ENCODE data around the gene RING1. TPM values are rescaled to one million over a fixed set of nuclear protein-coding genes. Genes with fewer than 3 reads are reported as not detected.

The RING1 gene
- total and polyA plus RNA-seq, 8 donors = 37.4 to 70.6 (median 55.4) TPM

GRCh38 chr6:33192671-33193602 is 15.4 kb upstream of the RING1 start:
- Histone ChIP-seq H3K9me3 (no peaks in the 10 kb centered on the region), H3K4me1 (peaks cover 14 to 28% of the 10 kb centered on the region in 2 donors), H3K27me3 (peaks cover 24 to 50% of the 10 kb centered on the region in 2 donors), H3K4me3 (peak overlapping the region; percentile 7 to 11), H3K36me3 (peaks cover 0 to 39% of the 10 kb centered on the region in 2 donors), H3K27ac (no peak overlapping the region)
- DNase-seq = peak in 2 of 4 donors; percentile 26 to 79
- TF ChIP-seq, protein P1, sequence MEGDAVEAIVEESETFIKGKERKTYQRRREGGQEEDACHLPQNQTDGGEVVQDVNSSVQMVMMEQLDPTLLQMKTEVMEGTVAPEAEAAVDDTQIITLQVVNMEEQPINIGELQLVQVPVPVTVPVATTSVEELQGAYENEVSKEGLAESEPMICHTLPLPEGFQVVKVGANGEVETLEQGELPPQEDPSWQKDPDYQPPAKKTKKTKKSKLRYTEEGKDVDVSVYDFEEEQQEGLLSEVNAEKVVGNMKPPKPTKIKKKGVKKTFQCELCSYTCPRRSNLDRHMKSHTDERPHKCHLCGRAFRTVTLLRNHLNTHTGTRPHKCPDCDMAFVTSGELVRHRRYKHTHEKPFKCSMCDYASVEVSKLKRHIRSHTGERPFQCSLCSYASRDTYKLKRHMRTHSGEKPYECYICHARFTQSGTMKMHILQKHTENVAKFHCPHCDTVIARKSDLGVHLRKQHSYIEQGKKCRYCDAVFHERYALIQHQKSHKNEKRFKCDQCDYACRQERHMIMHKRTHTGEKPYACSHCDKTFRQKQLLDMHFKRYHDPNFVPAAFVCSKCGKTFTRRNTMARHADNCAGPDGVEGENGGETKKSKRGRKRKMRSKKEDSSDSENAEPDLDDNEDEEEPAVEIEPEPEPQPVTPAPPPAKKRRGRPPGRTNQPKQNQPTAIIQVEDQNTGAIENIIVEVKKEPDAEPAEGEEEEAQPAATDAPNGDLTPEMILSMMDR (IDR thresholded peaks at IDR 0.05) = no peak
- intact Hi-C loops (cut with DNase I) = no loop called here
- ATAC-seq = peak; percentile 10

GRCh38 chr6:33193619-33194018 is 14.7 kb upstream of the RING1 start:
- Histone ChIP-seq H3K9me3 (no peaks in the 10 kb centered on the region), H3K4me3 (no peak overlapping the region), H3K36me3 (peaks cover 0 to 39% of the 10 kb centered on the region in 2 donors), H3K27ac (no peak overlapping the region), H3K27me3 (peaks cover 24 to 50% of the 10 kb centered on the region in 2 donors), H3K4me1 (peaks cover 20 to 35% of the 10 kb centered on the region in 2 donors)
- DNase-seq (peak in 1 of 4 donors; percentile 41), ATAC-seq (no peak)
- intact Hi-C loops (cut with DNase I) = no loop called here
- TF ChIP-seq, protein P1 (IDR thresholded peaks at IDR 0.05) = no peak

- Histone ChIP-seq H3K9me3 (no peaks in the 10 kb centered on the region), H3K4me3 (no peak overlapping the region), H3K36me3 (peaks cover 0 to 39% of the 10 kb centered on the region in 2 donors), H3K27me3 (peaks cover 24 to 41% of the 10 kb centered on the region in 2 donors), H3K27ac (no peak overlapping the region), H3K4me1 (peaks cover 27 to 44% of the 10 kb centered on the region in 2 donors)
- intact Hi-C loops (cut with DNase I) = no loop called here
- DNase-seq (no peak), ATAC-seq (no peak)
- TF ChIP-seq, protein P1 (IDR thresholded peaks at IDR 0.05) = no peak
Observed at GRCh38 chr6:33194431-33194979, 13.8 kb upstream of the RING1 start.

GRCh38 chr6:33195304-33196165 is 12.8 kb upstream of the RING1 start:
- Histone ChIP-seq H3K36me3 (peaks cover 0 to 39% of the 10 kb centered on the region in 2 donors), H3K27ac (no peak overlapping the region), H3K4me1 (peaks cover 27 to 46% of the 10 kb centered on the region in 2 donors), H3K27me3 (peaks cover 22 to 32% of the 10 kb centered on the region in 2 donors), H3K9me3 (no peaks in the 10 kb centered on the region), H3K4me3 (no peak overlapping the region)
- DNase-seq (no peak), ATAC-seq (no peak)
- intact Hi-C loops (cut with DNase I) = no loop called here
- TF ChIP-seq, protein P1 (IDR thresholded peaks at IDR 0.05) = no peak

All from left lung (tissue), 10 donors.